ENCODE measurements around the gene SYAP1.
"Not testable (repeated sequence)": the region's sequence is repeated elsewhere in the genome, so short reads cannot be mapped to it uniquely, and the experiment has no call there.

The SYAP1 gene

DNA sequence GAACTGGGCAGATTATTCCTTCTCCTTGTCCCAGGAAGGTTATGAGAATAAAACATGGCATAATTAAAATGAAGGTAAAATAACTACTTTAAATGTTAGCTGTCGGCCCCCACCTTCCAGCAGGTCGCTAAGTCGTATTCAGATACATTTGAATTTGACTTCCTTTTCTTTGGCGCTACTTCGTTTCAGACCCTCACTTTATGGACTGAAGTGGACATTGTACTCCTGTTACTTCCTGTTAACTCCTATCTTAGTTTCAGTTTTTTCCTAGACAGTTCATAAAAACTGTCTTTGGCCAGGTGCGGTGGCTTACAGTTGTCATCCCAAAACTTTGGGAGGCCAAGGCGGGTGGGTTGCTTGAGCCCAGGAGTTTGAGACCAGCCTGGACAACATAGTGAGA is 5.7 kb downstream of the SYAP1 start:
- DNase-seq = no peak

- not testable (repeated sequence) for DNase-seq
Measured at GRCh38 chrX:16726347-16726988, 7.1 kb downstream of the SYAP1 start.

DNA sequence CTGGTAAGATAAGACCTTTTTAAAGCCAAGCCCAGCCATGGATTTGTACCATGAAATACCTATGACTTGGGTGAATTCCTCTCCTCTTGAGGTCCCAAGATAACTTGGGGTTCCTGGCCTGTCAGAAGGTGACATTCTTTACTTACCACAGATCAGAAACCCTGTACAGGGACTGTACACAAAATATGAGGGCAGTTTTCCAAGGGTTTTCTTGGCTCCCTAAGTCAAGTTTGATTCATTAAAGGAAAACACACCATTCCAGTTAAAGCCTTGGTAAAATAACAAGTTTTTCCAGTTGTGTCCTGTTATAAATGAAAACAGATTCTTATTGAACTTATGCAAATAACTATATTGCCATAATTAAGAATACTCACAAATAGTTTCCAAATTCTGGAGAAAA is 8.2 kb downstream of the SYAP1 start:
- no peak for DNase-seq

DNA sequence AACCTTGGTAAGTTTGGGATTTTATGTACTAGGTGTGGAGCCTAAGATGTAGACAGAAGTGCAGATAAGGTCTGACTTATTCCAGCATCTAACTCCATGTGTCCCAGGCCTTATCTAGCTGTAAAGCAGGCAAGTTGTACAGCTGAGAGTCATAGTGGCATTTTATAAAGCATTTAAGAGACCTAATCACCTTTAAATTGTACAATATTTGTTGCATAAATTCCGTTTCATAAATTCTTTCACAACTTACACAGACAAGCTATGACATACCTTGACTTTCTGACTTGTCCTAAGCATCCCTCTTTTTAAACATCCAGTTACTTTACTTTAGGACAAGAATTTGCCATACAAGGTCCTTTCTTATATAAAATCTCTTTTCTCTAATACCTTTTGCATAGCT is 11.0 kb downstream of the SYAP1 start:
- no peak for DNase-seq

DNA sequence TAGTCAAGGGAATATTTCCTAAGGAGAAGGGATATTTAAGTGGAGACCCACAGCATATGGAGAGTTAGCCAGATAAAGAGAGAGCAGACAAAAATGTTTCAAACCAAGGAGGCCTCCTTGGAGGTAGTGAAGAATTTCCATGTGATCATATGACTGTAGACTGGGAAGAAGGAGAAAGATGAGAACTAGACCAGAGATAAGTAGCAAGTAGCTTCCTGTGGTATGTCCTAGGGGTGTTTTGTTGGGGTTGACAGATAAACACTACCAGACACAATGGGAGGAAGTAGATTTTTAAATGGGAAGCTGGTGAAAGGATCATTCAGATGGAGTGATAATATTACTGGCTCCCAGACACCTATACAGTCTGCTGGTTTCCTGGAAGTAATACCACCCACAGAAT is 13.6 kb downstream of the SYAP1 start:
- no peak for DNase-seq

GRCh38 chrX:16737024-16737423 is 17.6 kb downstream of the SYAP1 start:
- no peak for DNase-seq

GRCh38 chrX:16739574-16739973 is 20.2 kb downstream of the SYAP1 start:
- no peak for DNase-seq

GRCh38 chrX:16743604-16744325 is 24.4 kb downstream of the SYAP1 start:
- no peak for DNase-seq

DNA sequence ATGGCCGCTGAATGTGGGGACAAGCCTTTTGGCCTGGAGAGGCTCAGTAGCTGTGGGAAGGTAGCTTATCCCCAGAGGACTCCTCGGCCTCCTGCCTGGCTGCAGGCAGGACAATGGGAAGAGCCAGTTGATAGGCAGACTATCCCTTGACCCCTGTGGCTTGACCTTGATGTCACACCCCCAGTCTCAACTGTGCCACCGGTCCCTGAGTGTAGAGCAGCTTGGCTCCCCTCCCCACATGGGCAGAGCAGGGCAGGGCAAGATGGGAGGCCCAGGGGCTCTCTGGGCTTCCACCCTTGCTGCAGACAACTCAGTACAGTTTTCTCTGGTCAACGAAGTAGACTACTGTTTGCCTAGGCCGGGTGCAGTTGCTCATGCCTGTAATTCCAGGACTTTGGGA is 25.7 kb downstream of the SYAP1 start:
- DNase-seq = no peak

DNA sequence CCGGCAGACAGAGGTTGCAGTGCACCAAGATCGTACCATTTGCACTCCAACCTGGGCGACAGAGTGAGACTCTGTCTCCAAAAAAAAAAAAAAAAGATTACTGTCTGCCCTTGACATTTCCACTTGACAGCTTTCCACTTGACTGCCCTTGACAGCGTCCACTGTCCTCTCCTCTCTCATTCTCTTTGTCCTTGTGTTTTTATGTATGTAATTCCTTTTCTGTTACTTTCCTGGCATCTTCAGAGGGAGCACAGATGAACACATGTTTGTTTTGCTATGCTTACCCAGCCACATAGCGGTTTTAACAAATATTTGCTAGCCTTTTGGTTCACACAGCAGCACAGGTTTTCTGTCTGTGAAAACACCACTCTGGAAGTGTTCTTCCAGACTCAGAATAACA is 26.2 kb downstream of the SYAP1 start:
- DNase-seq = no peak

DNA sequence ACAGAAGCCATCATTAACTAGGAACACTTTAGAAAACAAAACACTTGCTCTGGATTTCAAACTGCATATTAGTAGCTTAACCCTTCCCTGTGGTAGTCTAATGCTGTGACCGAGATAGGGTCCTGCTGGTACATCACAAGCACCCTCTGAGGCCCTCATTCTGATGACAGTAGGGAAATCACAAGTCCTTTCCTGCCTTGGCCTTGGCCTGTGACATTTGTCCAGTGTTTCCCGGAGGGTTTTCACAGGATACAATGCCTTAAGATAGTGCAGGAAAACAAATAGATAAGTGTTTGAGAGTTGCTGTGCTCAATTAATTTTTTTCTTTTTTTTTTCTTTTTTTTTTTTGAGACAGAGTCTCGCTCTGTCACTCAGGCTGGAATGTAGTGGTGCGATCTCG is 29.0 kb downstream of the SYAP1 start:
- no peak for DNase-seq

GRCh38 chrX:16750136-16750535 is 30.7 kb downstream of the SYAP1 start:
- DNase-seq = no peak

DNA sequence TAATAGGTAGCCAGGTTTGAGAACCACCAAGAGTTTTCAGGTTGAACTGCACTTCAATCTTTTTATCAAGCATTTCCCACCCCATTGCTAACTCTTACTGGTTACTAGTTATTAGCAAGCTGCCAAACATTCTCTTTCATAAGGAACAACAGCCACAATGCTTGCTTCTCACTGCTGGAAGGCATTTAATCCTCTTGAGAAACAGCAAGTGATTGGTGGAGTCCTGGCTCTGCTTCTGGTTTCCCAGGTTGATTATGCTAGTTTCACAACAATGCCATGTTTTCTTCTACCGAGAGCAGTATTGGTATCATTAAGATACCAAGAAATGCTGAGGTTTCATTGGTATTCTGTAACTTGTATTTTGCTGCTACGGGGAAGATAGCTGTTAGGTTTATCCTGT is 34.6 kb downstream of the SYAP1 start:
- no peak for DNase-seq

GRCh38 chrX:16756724-16757123 is 37.3 kb downstream of the SYAP1 start:
- DNase-seq = peak; percentile 14

GRCh38 chrX:16761500-16761899 is 42.1 kb downstream of the SYAP1 start:
- DNase-seq = not testable (repeated sequence)

- no peak for DNase-seq
Measured at GRCh38 chrX:16762579-16762978, 43.2 kb downstream of the SYAP1 start.

DNA sequence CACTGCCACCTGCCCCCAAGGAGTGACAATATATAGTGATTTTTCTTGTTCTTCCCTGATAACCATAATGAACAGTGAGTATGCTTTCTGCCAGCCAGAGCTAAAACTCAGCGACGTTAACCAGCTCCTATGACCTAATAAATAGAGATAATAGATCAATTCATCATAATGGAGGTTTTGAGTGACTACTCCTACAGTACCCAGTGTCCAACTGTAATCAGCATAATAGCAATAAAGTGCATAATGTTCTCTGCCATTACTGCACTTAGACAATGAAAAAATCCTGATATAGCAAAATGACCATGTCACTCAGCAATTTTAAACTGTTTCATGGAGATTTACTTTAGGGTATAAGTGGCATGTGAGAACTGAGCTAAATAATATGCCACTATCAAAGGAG is 46.2 kb downstream of the SYAP1 start:
- no peak for DNase-seq

DNA sequence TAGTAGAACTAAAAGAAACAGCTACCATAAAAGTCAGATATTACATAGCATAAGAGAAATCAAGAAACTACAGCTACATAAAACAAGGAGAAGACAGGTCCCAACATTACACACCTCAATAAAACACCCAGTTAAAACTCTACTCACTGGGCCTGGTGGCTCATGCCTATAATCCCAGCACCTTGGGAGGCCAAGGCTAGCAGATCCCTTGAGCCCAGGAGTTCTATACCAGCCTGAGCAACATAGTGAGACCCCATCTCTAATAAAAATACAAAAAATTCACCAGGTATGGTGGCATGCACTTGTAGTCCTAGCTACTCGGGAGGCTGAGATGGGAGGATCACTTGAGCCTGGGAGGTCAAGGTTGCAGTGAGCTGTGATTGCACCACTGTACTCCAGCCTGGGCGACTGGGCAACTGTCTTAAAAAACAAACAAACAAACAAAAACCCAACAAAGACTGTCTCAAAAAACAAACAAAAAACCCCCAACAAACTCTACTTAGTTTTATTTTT is 51.6 kb downstream of the SYAP1 start:
- DNase-seq = no peak

DNA sequence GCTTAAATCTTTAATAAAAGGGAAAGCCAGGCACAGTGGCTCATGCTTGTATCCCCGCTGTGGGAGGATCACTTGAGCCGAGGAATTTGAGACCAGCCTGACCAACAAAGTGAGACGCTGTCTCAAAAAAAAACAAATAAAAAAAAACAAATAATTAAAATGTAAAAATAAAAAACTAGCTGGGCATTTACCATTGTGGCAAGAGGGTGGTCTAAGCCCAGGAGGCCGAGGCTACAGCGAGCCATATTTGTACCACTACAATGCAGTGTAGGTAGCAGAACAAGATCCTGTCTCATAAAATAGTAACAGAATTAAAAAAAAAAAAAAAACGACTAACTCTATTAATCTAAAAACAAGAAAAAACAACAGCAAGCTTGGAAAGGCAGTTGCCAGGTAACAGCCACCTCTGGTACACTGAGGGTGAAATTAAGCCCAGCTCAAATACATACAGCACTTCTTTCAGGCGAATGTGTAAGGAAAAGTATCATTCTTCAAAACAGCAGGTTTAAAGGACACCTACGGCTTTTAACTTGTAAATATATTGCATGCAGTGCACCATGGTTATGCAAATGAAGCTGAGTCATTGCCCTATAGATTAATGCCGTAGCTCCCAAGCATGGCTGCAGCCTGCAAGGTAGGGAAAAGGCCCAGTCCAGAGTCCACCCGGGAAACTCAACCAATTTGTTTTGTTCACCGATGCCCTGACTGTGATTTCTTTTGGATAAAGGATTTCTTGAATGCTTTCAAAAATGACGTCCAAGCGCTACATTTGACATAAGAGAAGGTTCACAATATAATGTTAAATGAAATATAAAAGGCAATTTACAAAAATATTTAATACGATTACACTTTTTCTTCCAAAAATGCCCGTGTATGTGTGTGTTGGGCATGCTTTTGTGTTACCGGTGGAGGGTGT is 52.3 kb downstream of the SYAP1 start:
- peak; percentile 23 for DNase-seq

GRCh38 chrX:16772460-16772859 is 53.0 kb downstream of the SYAP1 start:
- no peak for DNase-seq

DNA sequence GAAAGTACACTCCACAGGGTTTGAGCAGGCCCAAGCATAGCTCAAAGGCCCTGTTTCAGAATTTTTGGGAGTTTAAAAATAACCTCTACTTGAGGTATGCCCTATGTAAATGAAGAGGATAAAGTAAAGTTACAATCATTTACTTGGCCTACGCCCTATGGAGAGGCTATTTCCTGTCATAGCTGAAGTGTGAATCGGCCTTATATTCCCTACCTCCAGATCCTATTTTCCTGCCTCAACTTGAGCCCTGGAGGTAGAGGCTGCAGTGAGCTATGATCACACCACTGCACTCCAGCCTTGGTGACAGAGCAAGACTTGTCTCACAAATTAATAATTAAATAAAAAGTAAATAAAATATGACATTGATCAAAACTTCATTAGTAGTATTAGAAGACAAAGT is 55.3 kb downstream of the SYAP1 start:
- no peak for DNase-seq

DNA sequence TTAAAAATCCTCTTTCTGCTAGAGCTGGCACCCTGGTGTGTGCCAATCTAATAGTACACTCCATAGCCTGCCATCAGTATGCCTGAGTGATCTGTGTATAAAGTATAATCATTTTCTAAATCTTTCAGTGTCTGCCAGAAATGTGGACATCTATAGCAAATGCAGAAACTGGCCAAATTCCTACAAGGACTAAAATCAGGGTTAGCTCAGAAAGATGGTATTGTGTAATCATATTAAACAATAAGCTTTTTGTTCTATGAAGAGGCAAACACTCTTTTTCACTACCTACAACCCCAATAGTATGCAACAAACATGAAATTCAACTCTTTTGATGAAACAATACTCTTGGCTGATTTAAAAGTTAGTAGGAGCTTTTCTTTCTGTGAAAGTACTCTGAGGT is 59.1 kb downstream of the SYAP1 start:
- DNase-seq = no peak

GRCh38 chrX:16778993-16779392 is 59.6 kb downstream of the SYAP1 start:
- no peak for DNase-seq

- DNase-seq = not testable (repeated sequence)
Measured at GRCh38 chrX:16779815-16780214, 60.4 kb downstream of the SYAP1 start.
